Stimulated activated naive CD8-positive, alpha-beta T cell treated with anti-CD3 and anti-CD28 coated beads, Interleukin-15, amount 100 ng/mL, for 72 hours (primary cell): ENCODE data around the gene FAAH.

ENCODE experiments used
- ATAC-seq: fragments of 150-1000 bp; cut with Tn5 transposase; 2 replicates; pipeline ENCODE4 v1.10.0; 2021; ENCODE audit warnings: mild to moderate bottlenecking, moderate library complexity
- DNase-seq, 2 donors: peaks; one replicate each; pipeline ENCODE4 v3.0.0; 2021 to 2022
- H3K27ac Mint-ChIP-seq, 2 donors: one replicate each; pipeline ENCODE4 v1.8.0; 2022; ENCODE audit warnings: mild to moderate bottlenecking in 2 of 2, mixed read lengths in 2 of 2, moderate library complexity in 2 of 2
- H3K27me3 Mint-ChIP-seq: one replicate; pipeline ENCODE4 v1.8.0; 2022; ENCODE audit warnings: mixed read lengths
- H3K4me1 Mint-ChIP-seq: one replicate; pipeline ENCODE4 v1.8.0; 2022; ENCODE audit warnings: mild to moderate bottlenecking, mixed read lengths
- H3K4me3 Mint-ChIP-seq, 2 donors: one replicate each; pipeline ENCODE4 v1.8.0; 2022; ENCODE audit warnings: mild to moderate bottlenecking in 2 of 2, mixed read lengths in 2 of 2, moderate library complexity in 1 of 2
- H3K9me3 Mint-ChIP-seq, 2 donors: one replicate each; pipeline ENCODE4 v1.8.0; 2022; ENCODE audit warnings: mixed read lengths in 2 of 2

The FAAH gene

DNA sequence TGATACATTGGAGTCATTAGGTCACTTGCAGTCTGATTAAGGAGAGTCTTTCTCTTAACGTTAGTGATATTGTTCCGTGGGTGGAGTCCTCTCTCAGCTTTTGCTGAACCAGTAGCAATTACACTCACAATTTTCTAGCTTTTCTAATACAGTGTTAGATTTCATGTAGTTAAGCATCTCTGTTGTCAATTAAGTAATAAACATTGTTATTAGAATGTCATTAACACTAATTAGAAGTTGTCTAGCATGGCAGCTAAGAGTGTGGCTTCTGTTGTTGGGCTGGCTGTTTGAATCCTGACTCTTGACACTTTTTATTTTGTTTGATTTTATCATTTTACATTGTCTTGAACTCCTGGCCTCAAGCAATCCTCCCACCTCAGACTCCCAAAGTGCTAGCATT lies 33.4 kb downstream of the FAAH start:
- no peak overlapping the region for H3K27ac Mint-ChIP-seq
- ATAC-seq (no peak), DNase-seq (no peak)
- H3K4me3 Mint-ChIP-seq: no peak overlapping the region
- peaks cover 30% of the 10 kb centered on the region for H3K27me3 Mint-ChIP-seq
- H3K9me3 Mint-ChIP-seq: no peaks in the 10 kb centered on the region
- no peaks in the 10 kb centered on the region for H3K4me1 Mint-ChIP-seq

DNA sequence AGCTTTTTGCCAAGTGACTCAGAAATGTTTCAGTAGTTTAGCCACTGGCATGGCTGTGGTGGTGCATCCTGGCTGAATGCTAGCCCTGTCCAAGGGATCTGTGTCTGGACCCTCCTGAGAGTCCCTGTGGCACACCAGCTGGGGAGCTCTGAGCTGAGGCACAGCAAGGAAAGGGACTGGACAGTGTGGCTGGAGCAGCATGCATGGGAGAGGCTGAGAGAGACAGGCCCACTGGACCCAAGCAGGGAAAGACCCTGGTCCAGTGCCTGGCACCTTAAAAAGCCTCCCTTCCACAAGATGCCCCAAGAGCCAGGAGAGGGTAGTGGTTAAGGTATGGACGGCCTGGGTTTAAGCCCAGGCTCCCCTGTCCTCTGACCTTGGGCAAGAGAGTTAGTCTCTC lies 35.3 kb downstream of the FAAH start:
- no peaks in the 10 kb centered on the region for H3K4me1 Mint-ChIP-seq
- H3K27ac Mint-ChIP-seq: no peak overlapping the region
- no peak for ATAC-seq
- H3K9me3 Mint-ChIP-seq: no peaks in the 10 kb centered on the region
- no peak overlapping the region for H3K4me3 Mint-ChIP-seq
- H3K27me3 Mint-ChIP-seq: peaks cover 16% of the 10 kb centered on the region
- DNase-seq: no peak

DNA sequence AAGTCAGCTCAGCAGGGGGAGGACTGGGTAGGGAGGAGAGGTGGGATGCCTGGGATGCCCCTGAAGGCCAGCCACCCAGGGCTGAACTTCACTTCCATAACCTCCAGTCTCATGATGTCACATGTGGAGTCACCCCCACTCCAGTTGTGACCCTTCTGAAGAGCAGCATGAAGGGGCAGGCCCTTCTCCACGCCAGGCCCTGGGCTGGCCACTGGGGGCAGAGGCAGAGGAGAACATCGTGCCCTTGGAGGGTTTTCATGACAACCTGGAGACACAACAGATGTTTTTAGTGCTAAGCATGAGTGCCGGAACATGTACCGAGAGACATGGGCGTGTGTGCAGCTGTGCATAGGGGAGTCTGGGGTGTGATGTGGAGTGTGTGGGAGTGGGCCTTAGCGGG lies 37.6 kb downstream of the FAAH start:
- Mint-ChIP-seq H3K9me3 (no peaks in the 10 kb centered on the region), H3K27ac (no peak overlapping the region), H3K4me1 (no peaks in the 10 kb centered on the region), H3K27me3 (no peaks in the 10 kb centered on the region), H3K4me3 (no peak overlapping the region)
- no peak for DNase-seq
- ATAC-seq: peak; percentile 14

DNA sequence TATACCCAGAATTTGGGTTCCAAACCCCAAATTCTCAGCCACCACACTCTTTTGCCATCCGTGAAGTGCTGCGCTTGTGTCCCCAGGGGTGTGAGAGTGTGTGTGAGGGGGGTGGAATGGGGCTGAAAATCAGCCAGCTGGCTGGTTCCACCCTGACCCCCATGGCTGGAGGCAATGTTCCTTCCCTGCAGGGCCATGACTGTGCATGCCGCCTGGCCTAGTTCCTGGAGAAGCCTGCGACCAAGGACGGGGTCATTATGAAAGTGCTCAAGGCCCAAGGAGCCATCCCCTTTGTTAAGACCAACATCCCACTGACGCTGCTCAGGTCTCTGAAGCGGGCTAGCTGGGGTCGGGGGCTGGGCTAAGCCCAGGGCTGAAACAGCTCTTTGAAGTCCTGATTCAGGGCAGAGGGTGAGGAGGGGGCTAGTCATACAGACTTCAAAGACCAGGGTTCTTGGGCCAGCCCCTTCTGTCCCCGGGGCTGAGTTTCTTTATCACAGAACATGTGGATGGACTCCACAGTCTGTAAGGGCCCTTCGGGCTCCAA lies 38.7 kb downstream of the FAAH start:
- no peaks in the 10 kb centered on the region for H3K9me3 Mint-ChIP-seq
- H3K27ac Mint-ChIP-seq: no peak overlapping the region
- H3K4me3 Mint-ChIP-seq: no peak overlapping the region
- no peaks in the 10 kb centered on the region for H3K4me1 Mint-ChIP-seq
- no peak for DNase-seq
- no peak for ATAC-seq
- peaks cover 3% of the 10 kb centered on the region for H3K27me3 Mint-ChIP-seq

DNA sequence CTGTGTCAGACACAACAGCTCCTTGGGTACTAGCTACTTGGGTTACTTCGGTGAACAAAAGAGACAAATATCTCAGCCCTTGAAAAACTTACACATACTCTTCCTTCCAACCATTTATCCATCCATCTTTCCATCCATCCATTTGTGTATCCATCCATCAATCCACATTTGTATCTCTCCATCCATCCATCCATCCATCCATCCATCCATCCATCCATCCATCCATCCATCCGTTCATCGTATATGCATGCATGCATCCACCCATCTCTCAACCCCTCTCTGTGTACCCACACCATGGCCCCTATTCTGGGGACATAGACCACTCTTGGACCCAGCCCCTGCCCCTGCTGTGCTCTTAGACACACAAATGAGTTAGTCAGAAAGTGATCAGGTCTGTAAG lies 40.2 kb downstream of the FAAH start:
- ATAC-seq (no peak), DNase-seq (no peak)
- no peaks in the 10 kb centered on the region for H3K4me1 Mint-ChIP-seq
- H3K4me3 Mint-ChIP-seq: no peak overlapping the region
- H3K27ac Mint-ChIP-seq: no peak overlapping the region
- H3K27me3 Mint-ChIP-seq: peaks cover 6% of the 10 kb centered on the region
- H3K9me3 Mint-ChIP-seq: no peaks in the 10 kb centered on the region

DNA sequence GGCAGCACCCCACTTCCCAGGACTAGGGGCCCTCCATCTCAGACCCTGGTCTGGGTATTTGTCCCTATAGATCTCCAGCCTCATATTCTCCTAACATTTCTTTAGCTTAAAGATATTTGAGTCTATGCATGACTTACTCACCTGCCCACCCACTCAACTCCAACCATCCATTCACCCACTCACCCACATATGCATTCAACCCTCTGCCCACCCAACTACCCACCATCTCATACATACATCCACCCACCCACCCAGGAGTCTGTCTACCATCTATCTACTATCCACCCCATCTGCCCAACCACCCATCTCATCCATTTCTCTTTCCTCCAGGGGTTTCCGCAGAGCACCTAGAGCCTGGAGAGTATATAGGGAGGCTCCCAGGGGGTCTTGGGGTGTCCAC lies 42.7 kb downstream of the FAAH start:
- no peak overlapping the region for H3K4me3 Mint-ChIP-seq
- no peaks in the 10 kb centered on the region for H3K4me1 Mint-ChIP-seq
- H3K27me3 Mint-ChIP-seq: peaks cover 7% of the 10 kb centered on the region

DNA sequence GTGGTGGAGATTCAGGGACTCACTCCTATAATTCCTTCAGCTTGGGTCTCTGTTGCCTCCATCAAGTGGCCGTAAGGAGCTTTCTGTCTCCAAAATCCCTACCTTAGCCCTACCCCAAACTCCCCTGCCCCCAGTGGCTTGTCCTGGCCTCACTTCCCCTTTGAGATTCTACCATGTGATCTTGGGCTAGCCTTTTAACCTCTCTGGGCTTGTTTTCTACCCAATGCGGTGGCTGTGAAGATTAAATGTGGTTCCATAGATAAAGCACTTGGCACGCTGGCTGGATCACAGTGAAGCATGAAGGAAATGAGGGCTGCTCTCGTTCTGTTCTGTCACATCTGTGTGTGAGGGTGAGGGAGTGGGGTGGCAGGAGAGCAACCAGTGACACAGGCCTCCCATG lies 43.6 kb downstream of the FAAH start:
- no peak overlapping the region for H3K4me3 Mint-ChIP-seq
- peaks cover 7% of the 10 kb centered on the region for H3K4me1 Mint-ChIP-seq
- peaks cover 16% of the 10 kb centered on the region for H3K27me3 Mint-ChIP-seq
- H3K9me3 Mint-ChIP-seq: no peaks in the 10 kb centered on the region
- no peak for ATAC-seq
- no peak for DNase-seq
- no peak overlapping the region for H3K27ac Mint-ChIP-seq

More for the DNA sequence above, 42.7 kb downstream of the FAAH start:
- ATAC-seq (no peak), DNase-seq (no peak)
- Mint-ChIP-seq H3K27ac (no peak overlapping the region), H3K9me3 (no peaks in the 10 kb centered on the region)

DNA sequence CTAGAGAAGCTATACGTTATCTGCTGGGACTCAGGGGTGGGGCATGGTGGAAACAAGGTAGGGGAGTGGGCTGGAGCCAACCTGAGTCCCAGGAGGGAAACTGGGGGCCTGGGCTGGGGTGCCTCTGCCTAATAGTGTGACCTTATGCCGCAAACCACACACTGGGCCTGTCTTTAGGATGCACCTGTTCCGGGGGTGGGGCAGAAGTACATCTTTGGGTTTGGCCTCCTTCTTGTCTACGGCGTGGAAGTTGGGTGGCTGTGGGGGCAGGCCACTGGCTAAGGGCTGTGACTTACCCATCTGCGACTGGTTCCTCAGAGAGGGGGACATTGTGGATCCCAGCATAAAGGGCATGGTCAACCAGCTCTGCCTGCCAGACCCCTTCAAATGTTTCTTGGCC lies 44.2 kb downstream of the FAAH start:
- no peaks in the 10 kb centered on the region for H3K9me3 Mint-ChIP-seq
- ATAC-seq (no peak), DNase-seq (no peak)
- peaks cover 18% of the 10 kb centered on the region for H3K27me3 Mint-ChIP-seq
- H3K4me3 Mint-ChIP-seq: no peak overlapping the region
- peak overlapping the region in 1 of 2 donors; percentile 19 for H3K27ac Mint-ChIP-seq
- H3K4me1 Mint-ChIP-seq: peaks cover 13% of the 10 kb centered on the region

DNA sequence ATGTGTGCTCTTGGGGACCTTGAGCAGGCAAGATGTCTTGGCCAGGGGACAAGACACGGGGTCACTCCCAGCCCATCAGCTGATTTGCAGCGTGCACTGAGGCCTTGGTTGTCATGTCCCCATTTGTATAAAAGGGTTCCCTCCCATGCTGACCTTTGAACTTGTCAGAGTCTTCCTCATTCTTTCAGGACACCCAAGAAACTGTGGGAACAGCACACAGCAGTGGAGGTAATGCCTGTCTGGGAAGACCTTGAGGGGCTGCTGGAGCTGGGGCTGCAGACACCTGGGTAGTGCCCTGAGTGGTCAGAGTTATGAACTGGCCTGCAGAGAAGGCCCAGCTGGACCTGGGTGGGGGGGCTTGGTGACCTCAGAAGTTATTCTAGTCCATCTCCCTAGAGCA lies 46.4 kb downstream of the FAAH start:
- Mint-ChIP-seq H3K4me3 (no peak overlapping the region), H3K9me3 (no peaks in the 10 kb centered on the region), H3K4me1 (peaks cover 16% of the 10 kb centered on the region), H3K27ac (no peak overlapping the region), H3K27me3 (peaks cover 37% of the 10 kb centered on the region)
- no peak for ATAC-seq
- no peak for DNase-seq

DNA sequence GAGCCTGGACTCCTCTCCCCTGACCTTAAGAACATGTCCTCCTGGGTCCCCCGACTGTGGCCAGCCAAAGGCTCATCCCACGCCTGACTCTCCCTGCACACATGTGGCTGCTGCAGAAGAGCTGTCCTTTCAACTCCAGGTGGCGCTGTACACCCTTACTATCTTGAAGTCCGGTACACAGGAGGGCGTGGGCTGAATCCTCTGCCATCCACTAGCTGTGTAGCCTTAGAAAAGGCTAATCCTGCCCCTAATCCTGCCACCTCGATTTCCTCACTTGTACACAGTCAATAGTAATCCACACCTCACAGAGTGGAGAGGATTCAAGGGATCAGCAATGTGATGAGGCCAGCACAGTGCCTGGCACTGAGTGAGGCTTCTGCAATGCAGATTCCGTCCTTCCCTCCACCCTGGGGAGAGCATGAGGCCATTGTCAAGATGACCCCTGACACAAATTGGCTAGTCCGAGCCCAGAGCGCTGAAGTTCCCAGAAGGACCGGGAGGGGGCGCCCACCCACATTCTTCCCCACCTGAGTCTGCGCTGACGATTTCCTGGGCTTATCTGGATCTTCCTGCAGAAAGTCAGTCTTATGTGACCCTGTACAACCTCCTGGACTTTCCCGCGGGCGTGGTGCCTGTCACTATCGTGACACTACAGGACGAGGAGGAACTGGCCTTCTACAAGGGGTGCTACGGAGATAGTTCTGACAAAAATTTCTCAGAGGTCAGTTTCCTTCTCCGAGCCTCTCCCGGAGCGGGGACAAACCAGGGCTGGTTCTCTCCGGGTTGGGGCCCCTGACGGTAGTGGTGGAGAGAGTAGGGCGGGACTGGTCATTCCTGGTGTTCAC lies 48.4 kb downstream of the FAAH start:
- Mint-ChIP-seq H3K4me3 (peak overlapping the region; percentile 89 to 94), H3K27ac (peak overlapping the region; percentile 66 to 90), H3K27me3 (peaks cover 58% of the 10 kb centered on the region), H3K9me3 (no peaks in the 10 kb centered on the region), H3K4me1 (peaks cover 24% of the 10 kb centered on the region)
- DNase-seq (peak; percentile 76 to 77), ATAC-seq (peak; percentile 86)

DNA sequence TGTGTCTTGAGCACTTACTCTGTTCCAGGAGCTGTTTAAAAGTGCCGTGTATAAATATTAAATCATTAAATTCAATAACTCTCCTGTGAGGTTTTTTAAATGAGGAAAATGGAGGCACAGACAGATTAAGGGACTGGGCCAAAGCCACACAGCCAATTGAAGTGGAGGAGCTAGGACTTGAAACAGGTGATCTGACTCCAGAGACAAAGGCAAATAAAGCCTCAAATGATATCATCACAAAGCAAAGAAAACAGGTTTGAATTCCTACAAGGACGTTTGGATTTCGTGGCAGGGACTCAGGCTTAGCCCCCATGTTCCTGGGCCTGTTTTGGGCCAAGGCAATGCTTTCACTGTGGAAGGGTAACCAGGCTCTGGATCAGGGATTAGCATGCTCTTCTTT lies 50.3 kb downstream of the FAAH start:
- Mint-ChIP-seq H3K27me3 (peaks cover 71% of the 10 kb centered on the region), H3K9me3 (no peaks in the 10 kb centered on the region), H3K27ac (no peak overlapping the region), H3K4me1 (peaks cover 36% of the 10 kb centered on the region), H3K4me3 (no peak overlapping the region)
- DNase-seq: no peak
- no peak for ATAC-seq

DNA sequence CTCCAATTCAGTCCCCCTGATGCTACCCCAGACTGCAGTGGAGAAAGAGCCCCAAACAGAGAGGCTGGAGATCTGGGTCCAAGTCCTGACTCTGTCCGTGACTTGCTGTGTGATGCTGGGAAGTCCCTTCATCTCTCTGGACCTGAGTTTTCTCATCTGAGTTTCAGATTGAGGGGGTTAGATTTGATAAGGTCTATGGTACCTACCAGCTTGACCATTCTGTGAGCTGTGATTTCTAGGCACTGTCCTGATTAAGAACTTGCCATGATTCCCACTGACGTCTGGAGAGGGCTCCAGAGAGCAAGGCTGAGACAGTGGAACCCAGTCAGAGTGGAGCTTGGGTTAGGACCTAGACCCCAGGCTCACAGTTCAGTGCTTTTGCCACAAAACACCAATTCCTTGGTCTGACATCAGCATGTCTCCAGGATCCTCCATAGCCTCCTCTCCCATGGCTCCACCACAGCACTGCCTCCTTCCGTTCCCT lies 51.7 kb downstream of the FAAH start:
- ATAC-seq: no peak
- no peak for DNase-seq
- no peak overlapping the region for H3K4me3 Mint-ChIP-seq
- H3K27me3 Mint-ChIP-seq: peaks cover 84% of the 10 kb centered on the region
- H3K4me1 Mint-ChIP-seq: peaks cover 36% of the 10 kb centered on the region
- H3K9me3 Mint-ChIP-seq: no peaks in the 10 kb centered on the region
- H3K27ac Mint-ChIP-seq: no peak overlapping the region

DNA sequence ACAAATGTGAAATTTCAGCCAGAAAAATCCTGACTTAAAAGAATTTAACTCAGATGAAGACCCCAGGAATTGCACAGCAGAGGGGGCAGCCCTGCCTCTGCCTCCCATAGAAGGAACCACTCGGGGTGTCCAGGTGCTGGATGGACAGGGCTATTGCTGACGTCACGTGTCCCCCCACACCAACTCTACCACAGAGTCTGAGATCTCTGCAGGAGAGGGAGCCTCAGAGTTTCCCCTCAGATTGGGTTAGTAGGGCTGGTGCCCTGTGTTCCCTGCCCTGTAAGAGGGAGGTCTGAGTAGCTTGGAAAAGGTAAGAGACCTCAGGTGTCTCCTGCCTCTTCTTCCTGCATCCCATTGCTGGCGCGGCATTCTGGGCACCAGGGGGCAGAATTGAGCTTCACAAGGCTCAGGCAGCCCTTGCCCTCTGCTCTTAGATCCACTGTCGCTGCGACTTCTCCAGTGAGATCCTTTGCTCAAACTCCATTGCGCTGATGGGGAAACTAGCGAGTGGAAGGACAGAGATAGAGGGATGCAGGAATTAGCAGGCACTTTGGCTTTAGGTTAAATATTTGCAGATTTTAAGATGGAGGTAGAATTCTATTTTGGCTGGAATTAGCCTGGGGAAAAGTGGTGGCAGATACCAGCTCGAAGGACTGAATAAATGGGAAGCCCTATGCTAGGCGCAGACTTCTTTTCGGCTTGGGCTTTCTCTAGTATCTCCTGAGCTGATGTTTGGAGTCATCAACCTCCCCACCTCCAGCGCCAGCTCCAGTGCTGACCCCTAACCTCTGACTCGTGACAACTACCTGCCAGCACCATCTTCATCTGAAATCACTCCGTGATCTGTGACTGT lies 52.8 kb downstream of the FAAH start:
- peak; percentile 75 to 78 for DNase-seq
- H3K4me3 Mint-ChIP-seq: no peak overlapping the region
- H3K27ac Mint-ChIP-seq: no peak overlapping the region
- peaks cover 94% of the 10 kb centered on the region for H3K27me3 Mint-ChIP-seq
- H3K4me1 Mint-ChIP-seq: peaks cover 36% of the 10 kb centered on the region
- H3K9me3 Mint-ChIP-seq: no peaks in the 10 kb centered on the region
- ATAC-seq: peak; percentile 58

DNA sequence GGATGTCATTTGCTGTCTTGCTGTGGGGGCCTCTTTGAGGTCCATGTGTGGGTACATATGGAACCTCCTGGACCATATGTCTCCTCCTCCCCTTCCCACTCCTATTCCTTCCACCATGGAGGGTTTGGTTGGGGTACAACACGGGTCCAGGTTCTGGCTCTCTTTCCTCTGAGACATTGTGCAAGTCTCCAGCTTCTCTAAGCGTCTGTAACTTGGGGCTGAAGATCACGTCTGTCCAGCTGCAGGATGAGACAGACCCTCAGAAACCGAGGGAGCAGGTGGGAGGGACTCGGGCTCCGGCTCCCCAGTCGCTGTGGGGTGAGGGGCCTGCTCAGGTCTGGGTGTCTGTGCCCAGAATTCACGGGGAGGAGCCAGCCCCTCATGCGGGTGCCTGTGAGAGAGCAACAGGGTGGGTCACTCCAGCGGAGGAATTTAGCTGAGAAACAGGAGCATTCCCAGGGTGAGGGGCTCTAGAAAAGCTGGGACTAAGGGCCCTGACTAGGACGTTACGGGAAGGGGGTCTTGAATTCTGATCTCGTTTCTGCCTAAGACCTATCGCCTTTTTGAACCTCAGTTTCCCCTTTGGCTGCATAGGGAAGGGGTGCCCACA lies 53.5 kb downstream of the FAAH start:
- no peak for DNase-seq
- Mint-ChIP-seq H3K9me3 (no peaks in the 10 kb centered on the region), H3K27me3 (peaks cover 94% of the 10 kb centered on the region), H3K4me3 (peak overlapping the region in 1 of 2 donors; percentile 27), H3K27ac (no peak overlapping the region), H3K4me1 (peaks cover 30% of the 10 kb centered on the region)
- no peak for ATAC-seq

DNA sequence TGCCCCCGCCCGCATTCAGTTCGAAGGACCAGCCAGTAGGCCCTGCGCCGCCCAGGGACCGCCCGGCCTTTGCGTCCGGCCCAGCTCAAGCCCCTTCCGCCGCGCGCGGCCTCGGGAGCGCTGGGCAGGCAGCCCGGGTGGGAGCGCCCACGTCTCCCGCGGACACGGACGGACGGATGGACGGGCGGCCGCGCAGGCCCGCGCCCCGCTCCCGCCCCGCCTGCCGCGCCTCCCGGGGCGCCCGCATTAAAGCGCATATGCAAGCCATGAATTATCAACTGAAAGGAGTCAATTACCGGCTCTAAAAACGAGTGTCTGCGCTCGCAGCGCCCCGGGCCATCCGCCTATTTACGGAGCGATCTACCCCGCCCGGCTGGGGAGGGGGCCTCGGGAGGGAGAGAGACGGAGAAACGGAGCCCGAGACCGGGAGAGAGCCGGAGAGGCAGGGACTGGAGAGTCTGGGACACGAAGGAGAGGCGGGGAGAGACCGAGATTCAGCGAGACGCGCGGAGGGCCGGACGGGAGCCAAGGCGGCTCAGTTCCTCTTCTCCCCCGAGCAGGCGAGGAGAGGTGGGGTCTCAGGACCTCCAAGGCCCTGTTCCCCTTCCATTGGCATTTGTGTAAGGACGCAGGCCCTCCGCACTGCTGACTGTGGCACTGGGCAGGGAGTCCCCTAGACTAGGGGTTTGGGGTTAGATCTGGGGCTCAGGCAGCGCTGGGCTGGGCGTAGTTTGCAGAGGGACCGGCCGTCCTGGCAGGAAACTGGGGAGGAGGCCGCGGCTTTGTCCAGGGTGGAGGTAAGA lies 54.2 kb downstream of the FAAH start:
- no peaks in the 10 kb centered on the region for H3K9me3 Mint-ChIP-seq
- ATAC-seq (no peak), DNase-seq (no peak)
- H3K27me3 Mint-ChIP-seq: peaks cover 98% of the 10 kb centered on the region
- H3K4me3 Mint-ChIP-seq: peak overlapping the region; percentile 52 to 63
- H3K4me1 Mint-ChIP-seq: peaks cover 23% of the 10 kb centered on the region
- H3K27ac Mint-ChIP-seq: no peak overlapping the region
